AG09309 (cell line): Measurements from ENCODE around the gene DHRSX.
A peak's percentile ranks its signal among the peaks of the same experiment; 100 is the strongest.
"Not testable (repeated sequence)": the region's sequence is repeated elsewhere in the genome, so short reads cannot be mapped to it uniquely, and the experiment has no call there.

ENCODE experiments used
- DNase-seq: peaks from one replicate; pipeline ENCODE4 v3.0.0-alpha.2; 2010; ENCODE audit warnings: low read depth
- H3K4me3 ChIP-seq: 2 replicates; pipeline ENCODE4 v1.5.1; 2011; ENCODE audit warnings: mild to moderate bottlenecking, low read depth, low read length, moderate library complexity; ENCODE audit not compliant: control insufficient read depth
- TF ChIP-seq, protein P1 (sequence below): IDR thresholded peaks from 2 replicates; pipeline ENCODE4 v1.5.1; 2011; ENCODE audit warnings: mild to moderate bottlenecking, low read depth, low read length, inconsistent platforms; ENCODE audit not compliant: insufficient read depth, control insufficient read depth; ENCODE audit errors: missing control alignments

DHRSX gene

DNA sequence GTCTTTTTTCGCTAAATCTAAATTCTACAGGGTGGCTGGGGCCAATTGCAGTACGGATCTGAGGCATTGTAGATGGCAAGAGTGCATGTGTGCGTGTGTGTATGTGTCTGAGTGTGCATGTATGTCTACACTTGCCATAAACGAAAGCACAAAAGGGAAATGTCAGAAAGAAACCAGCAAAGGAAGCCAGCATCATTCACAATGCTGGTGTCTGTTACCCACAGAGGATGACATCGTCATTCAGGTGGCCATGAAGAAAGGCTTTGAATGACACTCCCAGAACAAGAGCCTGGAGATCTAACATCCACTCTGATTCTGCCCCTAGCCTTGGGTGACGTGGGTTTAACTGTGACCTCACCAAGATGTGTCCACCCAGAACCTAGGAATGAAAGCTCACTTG lies 124.6 kb downstream of the DHRSX start:
- no peak overlapping the region for H3K4me3 ChIP-seq
- TF ChIP-seq, protein P1, sequence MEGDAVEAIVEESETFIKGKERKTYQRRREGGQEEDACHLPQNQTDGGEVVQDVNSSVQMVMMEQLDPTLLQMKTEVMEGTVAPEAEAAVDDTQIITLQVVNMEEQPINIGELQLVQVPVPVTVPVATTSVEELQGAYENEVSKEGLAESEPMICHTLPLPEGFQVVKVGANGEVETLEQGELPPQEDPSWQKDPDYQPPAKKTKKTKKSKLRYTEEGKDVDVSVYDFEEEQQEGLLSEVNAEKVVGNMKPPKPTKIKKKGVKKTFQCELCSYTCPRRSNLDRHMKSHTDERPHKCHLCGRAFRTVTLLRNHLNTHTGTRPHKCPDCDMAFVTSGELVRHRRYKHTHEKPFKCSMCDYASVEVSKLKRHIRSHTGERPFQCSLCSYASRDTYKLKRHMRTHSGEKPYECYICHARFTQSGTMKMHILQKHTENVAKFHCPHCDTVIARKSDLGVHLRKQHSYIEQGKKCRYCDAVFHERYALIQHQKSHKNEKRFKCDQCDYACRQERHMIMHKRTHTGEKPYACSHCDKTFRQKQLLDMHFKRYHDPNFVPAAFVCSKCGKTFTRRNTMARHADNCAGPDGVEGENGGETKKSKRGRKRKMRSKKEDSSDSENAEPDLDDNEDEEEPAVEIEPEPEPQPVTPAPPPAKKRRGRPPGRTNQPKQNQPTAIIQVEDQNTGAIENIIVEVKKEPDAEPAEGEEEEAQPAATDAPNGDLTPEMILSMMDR, result no peak
- no peak for DNase-seq

DNA sequence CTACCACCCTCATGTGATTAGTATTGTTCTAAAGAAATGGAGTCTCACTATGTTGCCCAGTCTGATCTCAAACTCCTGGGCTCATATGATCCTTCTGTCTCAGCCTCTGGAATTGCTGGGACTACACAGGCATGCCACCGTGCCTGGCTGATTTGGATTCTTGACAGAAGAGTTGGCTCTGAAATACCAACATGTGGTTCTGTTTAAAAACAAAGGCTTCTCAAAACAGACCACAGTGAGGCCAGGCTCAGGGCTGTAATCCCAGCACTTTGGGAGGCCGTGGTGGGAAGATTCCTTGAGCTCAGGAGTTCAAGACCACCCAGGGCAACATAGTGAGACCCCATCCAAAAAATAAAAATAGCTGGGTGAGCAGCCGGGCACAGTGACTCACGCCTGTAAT lies 126.7 kb downstream of the DHRSX start:
- DNase-seq, result peak; percentile 40
- TF ChIP-seq, protein P1, result no peak

DNA sequence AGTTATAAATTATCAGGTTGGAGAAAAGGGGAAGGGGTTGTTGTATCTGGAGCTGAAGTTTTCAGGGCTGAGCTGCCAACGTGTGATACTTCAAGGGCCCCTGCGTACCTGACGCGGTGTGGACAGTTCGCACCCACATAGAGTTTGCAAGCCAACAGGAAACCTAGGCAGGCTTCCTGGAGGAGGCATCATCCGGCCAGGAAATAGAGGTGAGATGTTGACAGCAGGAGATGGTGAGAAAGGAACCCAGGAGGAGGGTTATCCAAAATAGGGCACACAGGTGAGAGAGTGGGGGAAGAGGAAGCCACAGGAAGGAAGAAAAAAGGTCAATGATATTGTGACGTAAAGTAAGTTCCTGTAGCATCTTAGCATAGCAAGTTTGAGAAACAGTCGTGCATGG lies 127.2 kb downstream of the DHRSX start:
- H3K4me3 ChIP-seq, result no peak overlapping the region
- DNase-seq, result no peak
- TF ChIP-seq, protein P1, result no peak

More for the DNA sequence above, 126.7 kb downstream of the DHRSX start:
- H3K4me3 ChIP-seq, result no peak overlapping the region

DNA sequence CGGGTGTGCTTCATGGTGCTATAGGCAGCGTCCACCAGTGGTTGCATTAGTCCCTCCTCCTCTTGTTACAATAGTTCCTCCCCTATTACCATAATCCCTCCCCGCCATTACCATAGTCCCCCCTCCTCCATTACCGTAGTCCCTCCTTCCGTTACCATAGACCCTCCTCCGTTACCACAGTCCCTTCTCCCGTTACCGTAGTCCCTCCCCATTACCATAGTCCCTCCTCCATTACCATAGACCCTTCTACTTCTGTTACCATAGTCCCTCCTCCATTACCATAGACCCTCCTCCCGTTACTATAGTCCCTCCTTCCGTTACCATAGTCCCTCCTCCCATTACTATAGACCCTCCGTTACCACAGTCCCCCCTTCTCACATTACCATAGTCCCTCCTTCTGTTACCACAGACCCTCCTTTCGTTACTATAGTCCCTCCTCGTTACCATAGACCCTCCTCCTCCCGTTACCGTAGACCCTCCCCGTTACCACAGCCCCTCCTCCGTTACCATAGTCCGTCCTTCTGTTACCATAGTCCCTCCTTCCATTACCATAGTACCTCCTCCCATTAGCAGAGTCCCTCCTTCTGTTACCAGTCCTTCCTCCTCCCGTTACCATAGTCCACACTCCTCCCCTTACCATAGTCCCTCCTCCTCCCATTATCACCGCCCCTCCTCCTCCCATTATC lies 129.6 kb downstream of the DHRSX start:
- DNase-seq, result no peak
- no peak overlapping the region for H3K4me3 ChIP-seq
- TF ChIP-seq, protein P1, result no peak

DNA sequence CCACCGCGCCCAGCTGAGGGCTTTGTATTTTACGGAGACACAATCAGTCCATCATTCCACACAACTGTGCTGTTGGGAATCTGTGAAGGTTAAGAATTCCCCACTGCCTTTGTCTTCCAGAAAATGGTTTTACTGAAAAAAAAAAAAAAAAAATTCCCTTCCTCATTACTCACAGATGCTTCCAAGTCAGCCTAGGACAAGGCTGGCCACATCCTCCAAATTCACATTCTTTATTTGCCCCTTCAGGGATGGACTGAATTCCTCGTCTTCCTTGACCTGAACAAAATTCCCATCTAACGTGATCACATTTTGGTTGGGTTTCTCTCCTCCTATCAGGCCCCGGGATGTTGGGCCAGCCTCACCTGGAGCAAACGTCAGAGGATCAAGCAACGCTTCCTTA lies 130.3 kb downstream of the DHRSX start:
- H3K4me3 ChIP-seq, result no peak overlapping the region
- DNase-seq, result no peak
- TF ChIP-seq, protein P1, result no peak

DNA sequence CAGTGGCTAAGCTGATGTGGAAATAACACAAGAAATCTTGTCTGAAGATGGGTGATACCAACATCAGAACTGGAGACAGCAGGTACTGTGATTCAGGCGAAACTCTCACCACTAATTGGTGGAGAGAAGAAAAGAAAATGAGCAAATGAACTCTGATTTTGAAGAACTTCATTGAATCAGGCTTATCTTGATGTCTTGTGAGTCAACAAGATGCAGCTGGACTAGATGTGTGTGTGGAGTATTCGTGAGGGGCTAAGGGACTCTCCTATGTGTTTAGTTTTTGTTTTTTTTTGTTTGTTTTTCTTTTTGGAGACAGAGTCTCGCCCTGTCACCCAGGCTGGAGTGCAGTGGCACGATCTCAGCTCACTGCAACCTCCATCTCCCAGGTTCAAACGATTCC lies 131.6 kb downstream of the DHRSX start:
- no peak for DNase-seq
- H3K4me3 ChIP-seq, result no peak overlapping the region
- TF ChIP-seq, protein P1, result no peak

DNA sequence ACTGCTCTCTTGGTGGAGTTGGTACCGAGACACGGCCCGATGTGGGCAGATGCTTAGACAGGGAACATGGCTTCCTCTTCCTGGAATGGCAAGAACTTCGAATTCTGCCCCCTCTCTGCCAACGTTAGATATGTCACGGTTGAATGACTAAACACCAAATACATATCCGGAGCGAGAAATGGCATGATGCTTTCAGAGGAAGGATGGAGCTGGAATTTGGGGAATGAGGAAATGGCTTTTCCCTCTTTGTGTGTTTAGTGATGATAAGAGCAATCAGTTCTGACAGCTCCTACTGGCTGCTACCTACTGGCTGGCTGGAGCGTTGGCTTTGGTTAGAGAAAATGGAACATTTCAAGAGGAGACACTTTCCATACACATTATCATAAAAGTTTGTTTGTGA lies 140.0 kb downstream of the DHRSX start:
- H3K4me3 ChIP-seq, result no peak overlapping the region
- no peak for DNase-seq
- TF ChIP-seq, protein P1, result no peak

DNA sequence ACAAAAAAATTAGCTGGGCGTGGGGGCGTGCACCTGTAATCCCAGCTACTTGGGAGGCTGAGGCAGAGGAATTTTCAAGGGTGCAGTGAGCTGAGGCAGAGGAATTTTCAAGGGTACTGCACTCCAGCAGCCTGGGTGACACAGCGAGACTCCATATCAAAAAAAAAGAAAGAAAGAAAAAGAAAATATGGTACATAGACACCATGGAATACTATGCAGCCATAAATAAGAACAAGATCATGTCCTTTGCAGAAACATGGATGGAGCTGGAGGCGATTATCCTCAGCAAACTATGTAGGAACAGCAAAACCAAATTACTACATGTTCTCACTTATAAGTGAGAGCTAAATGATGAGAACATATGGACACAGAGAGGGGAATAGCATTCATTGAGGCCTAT lies 141.3 kb downstream of the DHRSX start:
- DNase-seq, H3K4me3 ChIP-seq: not testable (repeated sequence)
